HL-60 (cell line): ENCODE results near the gene PSAP.

Experiments used
- DNase-seq, 2 experiments: peaks; one replicate each; pipeline ENCODE4 v3.0.0-alpha.2; 2010 to 2020; ENCODE audit warnings: low read depth in 1 of 2, low spot score in 1 of 2
- H3K27ac ChIP-seq: fragments of 250-450 bp; sonication (Bioruptor Pico); replicated peaks from 2 replicates; pipeline ENCODE4 v1.5.1; 2020; ENCODE audit warnings: mild to moderate bottlenecking, moderate library complexity
- H3K27me3 ChIP-seq: fragments of 250-450 bp; sonication (Bioruptor Pico); 2 replicates; pipeline ENCODE4 v1.5.1; 2021; ENCODE audit warnings: mild to moderate bottlenecking, moderate library complexity; ENCODE audit not compliant: insufficient read depth, poor library complexity, severe bottlenecking
- H3K4me3 ChIP-seq: replicated peaks from 2 replicates; pipeline ENCODE4 v1.5.1; 2011; ENCODE audit warnings: mild to moderate bottlenecking, control low read depth, low read length; ENCODE audit not compliant: insufficient read depth
- CTCF ChIP-seq: IDR thresholded peaks from one replicate; pipeline ENCODE4 v1.5.1; 2011; ENCODE audit warnings: low read length, control low read depth, inconsistent platforms; ENCODE audit not compliant: insufficient read depth
- GABPA ChIP-seq: IDR thresholded peaks from 2 replicates; pipeline ENCODE4 v1.6.1; 2012; ENCODE audit warnings: low read depth
- POLR2AphosphoS5 ChIP-seq: IDR thresholded peaks from 2 replicates; pipeline ENCODE4 v1.6.1; 2012; ENCODE audit warnings: low read depth
- REST ChIP-seq: IDR thresholded peaks from 2 replicates; pipeline ENCODE4 v1.6.1; 2012; ENCODE audit warnings: low read depth; ENCODE audit not compliant: insufficient replicate concordance
- SPI1 ChIP-seq: IDR thresholded peaks from 2 replicates; pipeline ENCODE4 v1.6.1; 2012; ENCODE audit warnings: low read depth, mild to moderate bottlenecking, borderline replicate concordance

Gene PSAP

GRCh38 chr10:71774916-71775702, 75.9 kb downstream of the PSAP start:
- no peaks in the 10 kb centered on the region for H3K27me3 ChIP-seq
- TF ChIP-seq GABPA (peak; percentile 41; the same call in 1 of the 2 replicates), SPI1 (peak; percentile 96), REST (peak; percentile 44), CTCF (no peak), POLR2AphosphoS5 (peak; percentile 99)
- H3K4me3 ChIP-seq: no peak overlapping the region
- peak overlapping the region; percentile 91 for H3K27ac ChIP-seq
- DNase-seq: peak; percentile 94 to 98

- peak within 1 kb of the TSS; percentile 81 for H3K4me3 ChIP-seq
- H3K27me3 ChIP-seq: no peaks in the 10 kb centered on the region
- H3K27ac ChIP-seq: peak within 1 kb of the TSS; percentile 91
- TF ChIP-seq CTCF (peak; percentile 66), GABPA (no peak), SPI1 (peak; percentile 51; the same call in 1 of the 2 replicates), REST (no peak), POLR2AphosphoS5 (0 out of 2 replicates have a peak, but pooled peaks have one; percentile 60)
- peak; percentile 89 to 92 for DNase-seq
These were observed 77.7 kb downstream of the PSAP start, which contains the start of gene VSIR for GRCh38 chr10:71773221-71773971. TSS of gene VSIR (minus strand) at chr10:71773520. CDS start at chr10:71773439, 81 bp downstream.

GRCh38 chr10:71772832-71773220, 78.2 kb downstream of the PSAP start:
- Histone ChIP-seq H3K27me3 (no peaks in the 10 kb centered on the region), H3K27ac (peak overlapping the region; percentile 91), H3K4me3 (peak overlapping the region; percentile 81)
- no peak for TF ChIP-seq SPI1
- TF ChIP-seq POLR2AphosphoS5: no peak
- no peak for TF ChIP-seq GABPA
- TF ChIP-seq REST: no peak
- no peak for TF ChIP-seq CTCF
- no peak for DNase-seq
